ENCODE measurements around the gene TBX6.

The TBX6 gene

DNA sequence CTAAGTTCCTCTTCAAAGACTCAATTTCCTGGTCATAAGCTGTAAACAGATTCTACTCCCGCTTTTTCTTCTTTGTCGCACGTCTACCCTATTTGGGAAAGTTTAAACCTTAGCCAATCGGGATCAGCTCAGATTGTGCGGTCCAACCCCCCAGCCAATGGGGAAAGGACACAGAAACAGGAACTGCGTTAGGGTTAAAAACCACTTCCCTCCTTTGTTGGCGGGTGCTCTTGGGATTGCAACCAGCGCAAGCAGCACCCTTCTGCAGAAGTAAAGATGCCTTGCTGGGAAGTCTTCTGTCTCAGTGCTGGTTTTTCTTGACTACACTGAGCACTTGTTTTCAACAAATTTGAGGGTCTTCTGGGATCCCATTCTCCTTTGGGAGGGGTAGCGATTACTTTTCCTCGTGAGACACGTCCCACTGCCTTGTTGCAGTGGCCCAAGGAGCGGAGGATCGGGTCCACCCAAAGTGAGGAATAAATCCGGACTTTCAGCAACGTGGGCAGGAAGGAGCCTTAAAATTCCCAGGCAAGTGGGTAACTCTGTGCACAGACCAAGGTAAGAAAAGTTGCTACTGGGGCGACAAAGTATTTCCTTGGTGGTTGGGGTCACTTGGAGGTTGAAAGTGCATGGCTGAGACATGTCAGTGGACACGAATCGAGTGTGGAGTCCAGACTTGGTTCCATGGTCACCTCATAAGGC lies 5.3 kb upstream of the TBX6 start:
- TF ChIP-seq, protein P1, sequence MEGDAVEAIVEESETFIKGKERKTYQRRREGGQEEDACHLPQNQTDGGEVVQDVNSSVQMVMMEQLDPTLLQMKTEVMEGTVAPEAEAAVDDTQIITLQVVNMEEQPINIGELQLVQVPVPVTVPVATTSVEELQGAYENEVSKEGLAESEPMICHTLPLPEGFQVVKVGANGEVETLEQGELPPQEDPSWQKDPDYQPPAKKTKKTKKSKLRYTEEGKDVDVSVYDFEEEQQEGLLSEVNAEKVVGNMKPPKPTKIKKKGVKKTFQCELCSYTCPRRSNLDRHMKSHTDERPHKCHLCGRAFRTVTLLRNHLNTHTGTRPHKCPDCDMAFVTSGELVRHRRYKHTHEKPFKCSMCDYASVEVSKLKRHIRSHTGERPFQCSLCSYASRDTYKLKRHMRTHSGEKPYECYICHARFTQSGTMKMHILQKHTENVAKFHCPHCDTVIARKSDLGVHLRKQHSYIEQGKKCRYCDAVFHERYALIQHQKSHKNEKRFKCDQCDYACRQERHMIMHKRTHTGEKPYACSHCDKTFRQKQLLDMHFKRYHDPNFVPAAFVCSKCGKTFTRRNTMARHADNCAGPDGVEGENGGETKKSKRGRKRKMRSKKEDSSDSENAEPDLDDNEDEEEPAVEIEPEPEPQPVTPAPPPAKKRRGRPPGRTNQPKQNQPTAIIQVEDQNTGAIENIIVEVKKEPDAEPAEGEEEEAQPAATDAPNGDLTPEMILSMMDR (IDR thresholded peaks at IDR 0.05; ENCODE audit: low read depth, low read length): no peak
- in situ Hi-C loops (cut with HindIII; ENCODE audit: low sequenced_read_pairs): no loop called here
- no peak for DNase-seq (ENCODE audit: low read depth, low spot score)
- no peak overlapping the region for H3K4me3 ChIP-seq (ENCODE audit: low read depth, low read length)

DNA sequence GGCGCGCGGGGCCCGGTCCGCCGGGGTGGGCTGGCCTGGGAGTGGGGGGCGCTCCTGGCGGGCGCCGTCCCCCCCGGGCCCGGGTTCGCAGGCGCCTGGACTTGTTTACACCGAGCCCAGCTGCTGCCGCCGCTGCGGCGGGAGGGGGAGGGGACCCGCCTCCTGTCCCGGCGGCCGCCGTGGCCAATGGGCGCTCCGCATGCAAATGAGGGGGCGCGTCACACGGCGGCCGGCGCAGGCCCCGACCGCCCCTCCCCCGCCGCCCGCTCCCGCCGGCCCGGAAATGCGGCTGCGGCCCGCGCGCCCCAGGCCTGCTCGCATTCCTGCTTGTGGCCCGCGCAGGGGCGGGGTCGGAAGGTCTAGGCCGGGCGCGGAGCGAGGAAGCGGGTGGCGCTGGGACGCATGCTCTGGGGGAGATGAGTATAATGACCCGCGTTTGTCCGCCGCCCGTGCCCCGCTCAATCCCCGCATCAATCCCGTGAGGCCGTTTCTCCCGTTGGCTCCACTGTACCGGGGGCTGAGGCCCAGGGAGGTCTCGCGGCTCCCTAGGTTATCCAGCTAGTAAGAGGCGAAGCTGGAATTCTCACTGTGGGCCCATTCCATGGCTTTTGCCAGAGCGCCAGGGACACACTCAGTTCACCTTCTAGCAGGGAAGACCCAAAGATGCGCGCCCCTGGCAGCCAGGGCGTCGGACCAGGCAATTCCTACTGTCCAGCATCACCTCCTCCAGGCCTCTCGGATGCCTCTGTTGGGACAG lies 4.6 kb upstream of the TBX6 start, which contains the start of gene YPEL3:
TSS of gene YPEL3 (minus strand) at position 109 of the 757 bp plus-strand sequence. CDS start 731 bp downstream, outside the sequence.
- TF ChIP-seq, protein P1 (IDR thresholded peaks at IDR 0.05; ENCODE audit: low read depth, low read length): no peak
- peak; percentile 93 for DNase-seq (ENCODE audit: low read depth, low spot score)
- H3K4me3 ChIP-seq (ENCODE audit: low read depth, low read length): peak within 1 kb of the TSS; percentile 59
- in situ Hi-C loops (cut with HindIII; ENCODE audit: low sequenced_read_pairs): no loop called here

DNA sequence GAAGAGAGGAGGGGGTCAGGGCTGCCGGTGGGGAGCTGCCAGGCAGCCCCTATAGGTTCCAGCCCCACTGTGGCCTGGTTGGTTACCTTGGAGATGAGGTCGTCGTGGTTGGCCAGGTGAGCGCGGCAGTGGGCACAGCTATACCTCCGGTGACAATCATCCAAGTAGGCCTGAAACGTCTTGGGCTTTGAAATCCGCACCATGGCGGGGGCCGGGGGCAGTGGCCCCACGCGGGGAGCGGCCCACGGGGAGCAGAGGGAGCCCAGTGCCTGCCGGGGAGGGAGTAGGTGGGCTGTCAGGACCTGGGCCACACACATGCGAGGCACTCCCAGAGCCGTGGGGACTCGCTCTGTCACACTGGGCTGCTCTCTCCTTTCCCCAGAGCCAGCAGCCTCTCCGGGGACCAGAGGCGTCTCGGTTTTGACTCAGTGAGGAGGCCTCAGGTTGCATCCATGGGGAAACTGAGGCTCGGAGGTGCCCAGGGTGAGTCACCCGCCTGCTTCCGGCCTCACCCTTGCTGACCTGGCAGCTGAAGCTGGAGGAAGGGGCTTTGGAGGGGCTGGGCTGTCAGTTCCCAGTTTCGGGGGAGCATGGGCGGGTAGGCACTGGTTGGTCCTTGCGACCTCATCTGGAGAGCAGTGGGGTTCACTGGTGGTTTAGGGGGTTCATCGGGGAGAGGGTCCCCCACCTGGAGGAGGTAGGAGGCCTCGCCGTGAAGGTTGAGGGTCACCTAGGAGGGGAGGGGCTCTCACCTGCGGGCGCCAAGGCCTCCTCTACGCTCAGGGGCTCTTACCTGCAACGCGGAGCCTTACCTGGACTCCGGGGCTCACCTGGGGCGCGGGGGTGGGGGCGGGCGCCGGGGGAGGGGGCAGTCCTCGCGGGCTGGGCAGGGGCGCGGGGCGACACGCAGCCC lies 3.7 kb upstream of the TBX6 start:
- DNase-seq (ENCODE audit: low read depth, low spot score): no peak
- TF ChIP-seq, protein P1 (IDR thresholded peaks at IDR 0.05; ENCODE audit: low read depth, low read length): no peak

DNA sequence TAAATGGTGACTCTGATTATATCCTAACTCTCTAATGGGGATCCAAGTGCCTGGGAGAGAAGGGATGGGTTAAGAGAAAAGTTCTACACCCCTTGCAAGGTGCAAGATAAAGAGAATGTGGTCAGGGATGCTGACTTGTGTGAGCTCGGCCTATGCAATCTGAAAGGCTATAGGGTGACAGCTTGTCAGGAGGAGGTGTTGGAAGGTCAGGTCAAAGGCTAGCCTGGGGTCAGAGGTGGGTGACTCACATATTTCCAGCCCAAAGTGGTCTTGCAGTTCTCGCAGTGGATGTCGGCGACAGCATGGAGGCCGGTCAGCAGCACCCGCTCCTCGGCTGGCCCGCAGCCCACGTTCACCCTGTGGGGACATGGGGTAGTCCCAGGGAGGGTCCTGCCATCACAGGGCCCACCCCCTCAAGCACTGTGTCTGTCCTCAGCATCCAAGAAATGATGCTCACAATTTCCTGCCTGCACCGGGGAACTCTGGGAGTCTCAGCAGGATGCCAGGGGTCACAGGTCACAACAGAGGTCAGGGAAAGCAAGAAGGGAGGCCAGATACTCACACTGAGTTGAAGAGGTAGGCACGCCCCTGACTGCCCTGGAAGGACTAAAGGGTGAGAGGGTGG lies 2.9 kb upstream of the TBX6 start:
- no peak overlapping the region for H3K4me3 ChIP-seq (ENCODE audit: low read depth, low read length)
- no peak for DNase-seq (ENCODE audit: low read depth, low spot score)
- TF ChIP-seq, protein P1 (IDR thresholded peaks at IDR 0.05; ENCODE audit: low read depth, low read length): no peak
- in situ Hi-C loops (cut with HindIII; ENCODE audit: low sequenced_read_pairs): no loop called here

More for the DNA sequence above, 3.7 kb upstream of the TBX6 start:
- peak overlapping the region; percentile 59 for H3K4me3 ChIP-seq (ENCODE audit: low read depth, low read length)
- in situ Hi-C loops (cut with HindIII; ENCODE audit: low sequenced_read_pairs): no loop called here

DNA sequence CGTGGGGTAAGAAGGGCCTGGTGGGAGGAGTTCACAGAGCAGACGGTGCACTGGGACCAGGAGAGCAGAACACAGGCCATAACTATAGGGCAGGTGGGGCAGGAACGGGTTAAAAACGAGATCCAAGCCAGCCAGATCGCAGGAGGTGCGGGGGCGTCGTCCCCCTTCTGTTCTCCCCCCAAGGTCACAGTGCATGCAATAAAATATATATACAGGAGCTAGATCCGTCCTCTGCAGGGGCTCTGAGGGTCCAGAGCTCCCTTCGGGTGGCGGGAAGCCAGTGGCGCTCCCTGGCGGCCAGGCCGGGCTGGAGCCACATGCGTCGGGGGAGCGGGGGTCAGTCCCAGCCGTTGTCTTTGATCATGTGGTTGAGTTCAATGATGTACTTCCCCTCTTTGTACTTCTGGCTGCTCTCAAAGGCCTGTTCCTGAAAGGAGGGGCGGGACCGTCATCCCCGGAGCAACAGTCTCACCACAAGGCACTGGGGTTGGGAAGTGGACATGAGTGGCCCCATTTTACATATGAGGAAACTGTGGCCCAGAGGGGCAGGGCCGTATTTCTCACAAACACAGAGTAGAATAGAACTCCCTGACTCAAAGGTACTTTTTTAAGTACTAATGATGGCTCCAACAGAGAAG lies 768 bp upstream of the TBX6 start:
- in situ Hi-C loops (cut with HindIII; ENCODE audit: low sequenced_read_pairs): no loop called here
- TF ChIP-seq, protein P1 (IDR thresholded peaks at IDR 0.05; ENCODE audit: low read depth, low read length): peak; percentile 74
- peak; percentile 58 for DNase-seq (ENCODE audit: low read depth, low spot score)
- H3K4me3 ChIP-seq (ENCODE audit: low read depth, low read length): peak overlapping the region; percentile 45
